PC-3 (cell line): ENCODE results near the gene OR8D1. TPM values are rescaled to one million over a fixed set of nuclear protein-coding genes. Genes with fewer than 3 reads are reported as not detected.
A peak's percentile ranks its signal among the peaks of the same experiment; 100 is the strongest.

ENCODE experiments used
- ATAC-seq: fragments of 200-7000 bp; cut with Tn5 transposase; 2 replicates; pipeline ENCODE4 v1.9.1; 2020; ENCODE audit warnings: mild to moderate bottlenecking, moderate library complexity
- BruUV-seq: library from RNA; stranded (reverse); fragments of 400-500 nt; replicated peaks from 2 replicates; lab custom pipeline; 2021; lab: Mats Ljungman, UMichigan
- CTCF ChIA-PET: fragments of 300-600 bp; sonication (Branson Sonifier 250); formaldehyde crosslinking; loops from one replicate; lab custom pipeline; 2022; ENCODE audit warnings: antibody characterized with exemption; lab: Charles Lee
- POLR2A ChIA-PET: fragments of 300-600 bp; sonication (Branson Sonifier 250); formaldehyde crosslinking; loops from one replicate; lab custom pipeline; 2022; ENCODE audit warnings: antibody characterized with exemption; ENCODE audit not compliant: unreplicated experiment; lab: Charles Lee
- DNase-seq: peaks from one replicate; pipeline ENCODE4 v3.0.0-alpha.2; 2015
- H2AFZ ChIP-seq: fragments of 300-600 bp; sonication (generic); 2 replicates; pipeline ENCODE4 v1.6.0; 2016; ENCODE audit warnings: antibody characterized with exemption, low read length
- H3F3A ChIP-seq: fragments of 300-600 bp; sonication (generic); one replicate; pipeline ENCODE4 v1.6.0; 2017; ENCODE audit warnings: antibody characterized with exemption, low read length, control low read depth, mild to moderate bottlenecking; ENCODE audit not compliant: unreplicated experiment
- H3K27ac ChIP-seq: fragments of 300-600 bp; sonication (generic); 2 replicates; pipeline ENCODE4 v1.5.1; 2016; ENCODE audit warnings: mild to moderate bottlenecking, low read length
- H3K27me3 ChIP-seq: fragments of 300-600 bp; sonication (generic); 2 replicates; pipeline ENCODE4 v1.6.1; 2016; ENCODE audit warnings: low read length, mixed read lengths
- H3K36me3 ChIP-seq: fragments of 300-600 bp; sonication (generic); 2 replicates; pipeline ENCODE4 v1.6.1; 2016; ENCODE audit warnings: low read depth, mixed run types, low read length, mixed read lengths
- H3K4me1 ChIP-seq: fragments of 300-600 bp; sonication (generic); 2 replicates; pipeline ENCODE4 v1.5.1; 2016; ENCODE audit warnings: low read length; ENCODE audit not compliant: insufficient read depth
- H3K4me2 ChIP-seq: fragments of 300-600 bp; sonication (generic); 2 replicates; pipeline ENCODE4 v1.6.0; 2016; ENCODE audit warnings: low read length
- H3K4me3 ChIP-seq: fragments of 300-600 bp; sonication (generic); 2 replicates; pipeline ENCODE4 v1.5.1; 2016; ENCODE audit warnings: mild to moderate bottlenecking, low read length, mixed read lengths
- H3K79me2 ChIP-seq: fragments of 300-600 bp; sonication (generic); 2 replicates; pipeline ENCODE4 v1.6.1; 2017; ENCODE audit warnings: low read length, mixed read lengths
- H3K9ac ChIP-seq: fragments of 300-600 bp; sonication (generic); 2 replicates; pipeline ENCODE4 v1.6.0; 2016; ENCODE audit warnings: mild to moderate bottlenecking, low read length
- H3K9me2 ChIP-seq: fragments of 300-600 bp; sonication (generic); replicated peaks from 2 replicates; pipeline ENCODE4 v1.6.1; 2016; ENCODE audit warnings: mixed run types, low read length, mixed read lengths
- H3K9me3 ChIP-seq: fragments of 300-600 bp; sonication (generic); 2 replicates; pipeline ENCODE4 v1.6.1; 2016; ENCODE audit warnings: low read length, mixed read lengths
- H4K20me1 ChIP-seq: fragments of 300-600 bp; sonication (generic); 2 replicates; pipeline ENCODE4 v1.6.1; 2016; ENCODE audit warnings: low read length, mixed read lengths
- EZH2 ChIP-seq: fragments of 300-600 bp; sonication (generic); IDR thresholded peaks from one replicate; pipeline ENCODE4 v1.6.1; 2017; ENCODE audit warnings: antibody characterized with exemption, mild to moderate bottlenecking, low read length; ENCODE audit not compliant: unreplicated experiment
- EZH2phosphoT487 ChIP-seq: fragments of 300-600 bp; sonication (generic); IDR thresholded peaks from 2 replicates; pipeline ENCODE4 v1.6.1; 2018; ENCODE audit warnings: mild to moderate bottlenecking, antibody characterized with exemption, low read length, borderline replicate concordance
- intact Hi-C: fragments of 100-400 bp; cut with micrococcal nuclease; formaldehyde crosslinking; loops from 2 replicates; pipeline ENCODE4 v1.9.0; 2023
- total RNA-seq: library from RNA; depleted of rRNA; stranded (reverse); fragments of >200 nt; gene quantifications from 2 replicates; pipeline ENCODE4 v1.2.3, GENCODE V29; 2014
- TF ChIP-seq, protein P1 (sequence below): fragments of 300-600 bp; sonication (generic); conservative IDR thresholded peaks from 2 replicates; pipeline ENCODE4 v1.5.1; 2017; ENCODE audit warnings: antibody characterized with exemption, low read depth, mild to moderate bottlenecking, low read length

Gene OR8D1
- total RNA-seq, 1 experiment from 2014 or later: not detected

GRCh38 chr11:124296016-124296415, 17.7 kb downstream of the OR8D1 start:
- Histone ChIP-seq H3K79me2 (no peaks in the 10 kb centered on the region), H2AFZ (no peak overlapping the region), H3K9me3 (no peaks in the 10 kb centered on the region), H3K27ac (no peak overlapping the region), H3K4me2 (no peak overlapping the region), H3F3A (no peaks in the 10 kb centered on the region), H3K27me3 (0 out of 2 replicates have a peak, but pooled peaks cover 10% of the 10 kb centered on the region), H3K9ac (no peak overlapping the region), H3K4me3 (no peak overlapping the region), H4K20me1 (no peaks in the 10 kb centered on the region), H3K9me2 (no peaks in the 10 kb centered on the region), H3K4me1 (no peaks in the 10 kb centered on the region), H3K36me3 (no peaks in the 10 kb centered on the region)
- ChIA-PET POLR2A (no interaction called here), CTCF (no interaction called here)
- no TSS peak for BruUV-seq
- DNase-seq: no peak
- TF ChIP-seq EZH2phosphoT487: no peak
- TF ChIP-seq EZH2: no peak
- TF ChIP-seq, protein P1, sequence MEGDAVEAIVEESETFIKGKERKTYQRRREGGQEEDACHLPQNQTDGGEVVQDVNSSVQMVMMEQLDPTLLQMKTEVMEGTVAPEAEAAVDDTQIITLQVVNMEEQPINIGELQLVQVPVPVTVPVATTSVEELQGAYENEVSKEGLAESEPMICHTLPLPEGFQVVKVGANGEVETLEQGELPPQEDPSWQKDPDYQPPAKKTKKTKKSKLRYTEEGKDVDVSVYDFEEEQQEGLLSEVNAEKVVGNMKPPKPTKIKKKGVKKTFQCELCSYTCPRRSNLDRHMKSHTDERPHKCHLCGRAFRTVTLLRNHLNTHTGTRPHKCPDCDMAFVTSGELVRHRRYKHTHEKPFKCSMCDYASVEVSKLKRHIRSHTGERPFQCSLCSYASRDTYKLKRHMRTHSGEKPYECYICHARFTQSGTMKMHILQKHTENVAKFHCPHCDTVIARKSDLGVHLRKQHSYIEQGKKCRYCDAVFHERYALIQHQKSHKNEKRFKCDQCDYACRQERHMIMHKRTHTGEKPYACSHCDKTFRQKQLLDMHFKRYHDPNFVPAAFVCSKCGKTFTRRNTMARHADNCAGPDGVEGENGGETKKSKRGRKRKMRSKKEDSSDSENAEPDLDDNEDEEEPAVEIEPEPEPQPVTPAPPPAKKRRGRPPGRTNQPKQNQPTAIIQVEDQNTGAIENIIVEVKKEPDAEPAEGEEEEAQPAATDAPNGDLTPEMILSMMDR: no peak
- ATAC-seq: no peak
- intact Hi-C loops: no loop called here

DNA sequence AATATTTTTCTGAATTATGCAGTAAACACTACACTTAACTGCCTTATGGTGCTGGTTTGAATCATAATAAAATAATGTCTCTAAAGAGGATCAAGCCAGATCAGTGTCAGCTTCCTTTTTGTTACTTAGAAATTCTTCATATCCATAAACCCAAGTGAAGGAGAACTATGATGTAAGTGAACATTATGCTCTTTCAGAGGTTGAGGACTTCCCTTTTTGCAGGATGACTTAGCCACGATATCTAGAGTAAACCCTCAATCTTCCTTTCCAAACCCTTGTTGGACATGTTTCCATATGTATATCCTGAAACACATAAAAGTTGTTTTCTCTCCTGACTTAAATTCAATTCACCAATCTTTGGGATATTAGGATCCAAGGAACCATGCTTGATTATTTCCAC, 19.1 kb downstream of the OR8D1 start:
- POLR2A ChIA-PET: no interaction called here
- Histone ChIP-seq H3K9me3 (no peaks in the 10 kb centered on the region), H3K36me3 (no peaks in the 10 kb centered on the region), H3K9ac (no peak overlapping the region), H4K20me1 (no peaks in the 10 kb centered on the region), H3K4me2 (no peak overlapping the region), H2AFZ (no peak overlapping the region), H3F3A (no peaks in the 10 kb centered on the region), H3K27ac (no peak overlapping the region), H3K4me3 (no peak overlapping the region), H3K4me1 (no peaks in the 10 kb centered on the region), H3K79me2 (no peaks in the 10 kb centered on the region), H3K27me3 (0 out of 2 replicates have a peak, but pooled peaks cover 4% of the 10 kb centered on the region), H3K9me2 (no peaks in the 10 kb centered on the region)
- no TSS peak for BruUV-seq
- TF ChIP-seq EZH2: no peak
- TF ChIP-seq, protein P1: no peak
- TF ChIP-seq EZH2phosphoT487: no peak
- intact Hi-C loops: no loop called here
- CTCF ChIA-PET: no interaction called here
- DNase-seq (no peak), ATAC-seq (no peak)

- Histone ChIP-seq H3K4me1 (peaks cover 5% of the 10 kb centered on the region; the same call in 1 of the 2 replicates), H3K9me3 (no peaks in the 10 kb centered on the region), H3F3A (no peaks in the 10 kb centered on the region), H3K4me2 (no peak overlapping the region), H3K27me3 (no peaks in the 10 kb centered on the region), H2AFZ (no peak overlapping the region), H3K9ac (no peak overlapping the region), H4K20me1 (no peaks in the 10 kb centered on the region), H3K4me3 (no peak overlapping the region), H3K27ac (peak overlapping the region; percentile 64), H3K9me2 (no peaks in the 10 kb centered on the region), H3K36me3 (no peaks in the 10 kb centered on the region), H3K79me2 (no peaks in the 10 kb centered on the region)
- intact Hi-C loops: no loop called here
- BruUV-seq: no TSS peak
- ATAC-seq (peak; percentile 76), DNase-seq (peak; percentile 70)
- ChIA-PET POLR2A (no interaction called here), CTCF (no interaction called here)
- TF ChIP-seq EZH2 (no peak), EZH2phosphoT487 (no peak)
- TF ChIP-seq, protein P1: no peak
These were observed 28.0 kb downstream of the OR8D1 start for GRCh38 chr11:124285610-124286344.
